GM19395 (cell line): ENCODE measurements around the gene PNRC2.
"Not testable (repeated sequence)": the region's sequence is repeated elsewhere in the genome, so short reads cannot be mapped to it uniquely, and the experiment has no call there.

ENCODE experiments used
- ATAC-seq: cut with Tn5 transposase; IDR thresholded peaks from one replicate; pipeline ENCODE4 v1.9.1; 2021; ENCODE audit warnings: mild to moderate bottlenecking, moderate library complexity; ENCODE audit not compliant: unreplicated experiment

The PNRC2 gene

DNA sequence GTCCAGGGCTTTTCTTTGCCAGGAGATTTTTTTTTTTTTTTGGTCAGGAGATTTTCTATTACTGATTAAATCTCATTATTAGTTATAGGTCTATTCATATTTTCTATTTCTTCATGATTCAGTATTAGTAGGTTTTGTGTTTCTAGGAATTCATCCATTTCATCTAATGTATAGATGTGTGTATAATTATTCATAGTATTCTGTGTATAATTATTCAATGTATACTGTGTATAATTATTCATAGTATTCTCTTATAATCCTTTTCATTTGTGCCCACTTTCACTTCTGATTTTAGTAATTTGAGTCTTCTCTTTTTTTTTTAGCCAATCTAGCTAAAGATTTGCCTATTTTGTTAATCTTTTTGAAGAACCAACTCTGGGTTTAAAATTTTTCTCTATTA lies 12.3 kb upstream of the PNRC2 start:
- no peak for ATAC-seq

DNA sequence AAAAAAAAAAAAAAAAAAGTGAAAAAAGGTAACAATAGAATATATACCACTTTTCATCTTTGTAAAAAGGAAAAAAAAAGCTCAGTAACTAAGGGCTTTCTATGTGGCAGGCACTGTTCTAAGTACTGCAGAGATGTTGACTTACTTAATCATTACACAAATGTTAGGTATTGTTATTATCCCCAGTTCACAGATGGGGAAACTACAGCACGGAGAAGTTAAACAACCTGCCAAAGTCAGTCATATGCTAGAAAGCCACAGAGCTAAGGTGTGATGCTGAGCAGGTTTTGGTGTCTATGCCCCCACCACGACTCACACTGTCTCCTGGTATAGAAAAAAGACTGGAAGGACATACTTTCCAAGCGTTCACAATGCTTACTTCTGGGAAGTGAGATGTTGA lies 6.6 kb upstream of the PNRC2 start:
- no peak for ATAC-seq

DNA sequence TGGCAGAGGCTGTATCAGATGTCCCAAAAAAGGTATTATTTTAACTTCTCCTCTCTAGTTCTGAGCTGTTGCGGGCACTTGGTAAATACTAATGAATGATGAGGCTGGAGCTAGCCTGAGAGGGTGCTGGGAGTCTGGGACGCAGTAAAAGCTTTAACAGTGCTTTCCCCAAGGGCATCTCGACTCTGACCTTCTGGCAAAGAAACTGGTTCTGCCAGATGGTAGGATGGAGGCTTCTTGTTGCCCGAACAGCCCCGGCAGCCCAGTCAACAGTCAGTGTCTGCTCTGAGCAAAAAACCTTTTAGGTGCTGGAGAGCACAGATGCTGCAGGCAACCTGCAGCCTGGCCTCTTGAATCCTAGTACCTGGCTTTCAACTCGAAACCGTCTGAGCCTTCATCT lies 2.5 kb upstream of the PNRC2 start:
- no peak for ATAC-seq

DNA sequence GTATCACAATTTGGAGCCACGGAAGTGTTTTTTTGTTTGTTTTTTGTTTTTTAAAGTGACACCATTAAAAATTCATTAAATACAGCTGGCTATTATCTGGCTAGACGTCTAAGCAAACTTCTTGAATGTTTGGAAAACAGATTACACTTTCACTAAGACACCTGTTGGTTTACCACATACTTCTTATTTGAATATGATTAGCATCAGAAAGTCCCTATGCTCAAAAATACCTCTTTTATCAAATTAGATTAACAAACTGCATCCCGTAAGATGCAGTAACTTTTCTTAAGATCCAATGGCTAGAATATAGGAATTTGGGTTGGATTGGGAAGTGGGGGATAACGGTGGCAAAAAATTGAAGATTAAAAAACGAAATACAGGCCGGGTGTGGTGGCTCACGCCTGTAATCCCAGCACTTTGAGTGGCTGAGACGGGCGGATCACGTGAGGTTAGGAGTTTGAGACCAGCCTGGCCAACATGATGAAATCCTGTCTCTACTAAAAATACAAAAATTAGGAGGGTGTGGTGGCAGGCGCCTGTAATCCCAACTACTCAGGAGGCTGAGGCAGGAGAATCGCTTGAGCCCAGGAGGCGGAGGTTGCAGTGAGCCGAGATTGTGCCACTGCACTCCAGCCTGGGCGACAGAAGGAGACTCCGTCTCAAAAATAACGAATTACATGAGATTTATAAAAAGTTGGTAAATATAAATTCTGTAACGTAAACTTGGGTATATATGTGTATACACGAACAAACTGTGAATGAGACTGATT lies 1.4 kb upstream of the PNRC2 start:
- not testable (repeated sequence) for ATAC-seq

DNA sequence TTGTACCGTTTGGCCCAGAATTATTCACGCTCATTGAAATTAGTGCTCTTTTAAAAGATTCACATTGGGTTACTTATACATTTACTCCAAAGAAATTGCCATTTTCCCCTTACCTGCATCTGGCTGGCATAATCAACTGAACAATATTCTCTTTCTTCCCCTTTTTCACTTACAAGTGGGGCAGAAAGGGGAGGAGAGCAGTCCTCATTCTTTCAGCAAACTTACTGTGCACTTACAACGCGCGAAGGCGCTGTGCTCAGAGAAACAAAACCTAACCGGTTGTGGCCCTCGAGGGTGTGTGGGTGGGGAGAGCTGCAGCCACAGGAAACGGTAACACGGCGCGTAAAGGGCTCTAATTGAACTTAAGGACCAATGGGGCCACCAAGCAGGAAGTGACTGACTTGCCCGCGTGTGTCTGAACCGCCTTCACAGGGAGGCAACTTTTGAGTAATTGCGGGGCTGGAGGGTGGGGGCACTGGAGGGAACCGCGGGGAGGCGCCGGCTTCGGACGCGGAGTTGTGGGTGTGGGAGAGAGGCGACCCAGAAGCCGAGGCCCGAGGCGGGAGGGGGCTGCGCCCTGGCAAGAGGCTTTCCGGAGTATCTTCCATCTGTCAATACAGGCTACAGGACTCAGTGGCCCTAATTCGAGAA lies 693 bp upstream of the PNRC2 start:
- ATAC-seq, result peak; percentile 65

DNA sequence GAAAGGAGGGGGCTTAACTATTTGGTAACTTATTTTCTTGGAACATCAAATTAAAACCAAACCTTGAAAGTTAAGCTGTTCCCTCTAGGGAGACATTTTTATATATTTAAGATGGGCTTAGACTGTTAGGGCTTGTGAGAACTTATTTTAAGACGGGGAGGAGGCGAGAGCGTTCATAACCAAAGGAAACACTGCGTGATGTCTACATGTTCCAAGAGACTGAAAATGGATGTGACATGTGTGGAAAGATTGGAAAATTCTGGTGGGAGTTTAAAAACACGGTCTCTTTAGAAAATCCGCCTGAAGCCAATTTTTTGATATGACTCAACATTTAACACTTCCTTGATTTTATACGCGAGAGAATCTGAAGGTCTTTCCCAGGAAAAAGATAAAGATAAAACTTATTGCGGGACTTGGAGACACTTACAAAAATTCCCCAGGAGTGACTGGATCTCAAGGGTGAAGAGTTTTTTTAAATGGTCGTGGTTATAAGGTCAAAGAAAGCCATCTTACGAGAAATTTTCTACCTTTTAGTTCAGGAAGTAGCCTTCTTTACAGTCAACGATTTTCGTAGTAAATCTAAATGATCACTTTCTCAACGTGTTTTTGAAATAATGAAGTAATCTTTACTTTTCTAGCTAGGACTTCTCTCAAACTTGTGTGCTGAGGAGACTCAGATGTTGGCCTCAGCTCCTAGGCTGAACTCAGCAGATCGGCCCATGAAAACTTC lies 828 bp downstream of the PNRC2 start:
- no peak for ATAC-seq

DNA sequence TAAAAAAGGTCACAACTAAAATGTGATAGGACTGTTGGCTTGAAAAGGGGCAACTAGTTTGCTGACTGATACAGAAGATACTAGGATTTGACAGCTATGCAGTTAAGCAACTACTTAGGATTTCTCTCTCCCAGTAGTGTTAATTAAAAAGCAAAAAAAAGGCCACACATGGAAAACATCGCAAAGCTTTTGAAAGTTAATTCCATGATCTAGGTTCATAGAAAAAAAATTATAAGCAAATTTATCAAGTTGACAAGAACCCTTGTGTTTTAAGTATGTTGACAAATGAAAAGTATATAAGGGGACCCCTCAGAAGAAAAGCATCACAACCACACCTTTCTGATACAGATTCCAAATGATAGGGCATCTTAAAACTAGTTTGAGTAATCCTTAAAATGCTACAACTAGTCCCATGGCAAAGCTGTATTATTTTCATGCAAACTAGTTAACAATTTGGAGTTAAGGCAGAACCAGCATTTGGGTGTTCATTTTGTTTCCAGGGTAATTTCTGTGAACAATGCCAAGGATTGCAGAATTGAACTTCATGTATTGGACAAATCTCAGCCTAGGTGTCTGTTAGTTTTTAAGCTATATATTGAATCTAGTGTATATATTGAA lies 4.1 kb downstream of the PNRC2 start:
- ATAC-seq, result no peak

DNA sequence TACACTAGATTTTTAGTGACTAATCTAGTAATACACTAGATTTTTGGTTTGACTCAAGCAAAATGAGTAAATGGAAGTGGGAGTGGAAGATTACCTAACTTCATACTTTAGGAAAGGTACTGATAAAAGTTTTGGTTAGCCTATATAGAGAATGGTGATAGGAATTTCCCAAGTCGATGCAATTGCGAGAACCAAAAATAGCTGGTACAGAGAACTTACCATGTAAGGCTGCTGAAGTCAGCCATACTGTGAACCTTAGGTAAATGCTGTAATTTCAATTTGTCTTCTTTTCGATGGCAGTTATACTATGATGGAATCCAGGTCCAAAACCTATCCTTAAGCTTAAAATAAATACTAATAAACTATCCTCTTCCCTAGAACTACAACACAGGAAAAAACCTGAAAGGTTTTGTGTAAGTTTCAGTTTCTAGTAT lies 4.6 kb downstream of the PNRC2 start:
- ATAC-seq, result no peak

DNA sequence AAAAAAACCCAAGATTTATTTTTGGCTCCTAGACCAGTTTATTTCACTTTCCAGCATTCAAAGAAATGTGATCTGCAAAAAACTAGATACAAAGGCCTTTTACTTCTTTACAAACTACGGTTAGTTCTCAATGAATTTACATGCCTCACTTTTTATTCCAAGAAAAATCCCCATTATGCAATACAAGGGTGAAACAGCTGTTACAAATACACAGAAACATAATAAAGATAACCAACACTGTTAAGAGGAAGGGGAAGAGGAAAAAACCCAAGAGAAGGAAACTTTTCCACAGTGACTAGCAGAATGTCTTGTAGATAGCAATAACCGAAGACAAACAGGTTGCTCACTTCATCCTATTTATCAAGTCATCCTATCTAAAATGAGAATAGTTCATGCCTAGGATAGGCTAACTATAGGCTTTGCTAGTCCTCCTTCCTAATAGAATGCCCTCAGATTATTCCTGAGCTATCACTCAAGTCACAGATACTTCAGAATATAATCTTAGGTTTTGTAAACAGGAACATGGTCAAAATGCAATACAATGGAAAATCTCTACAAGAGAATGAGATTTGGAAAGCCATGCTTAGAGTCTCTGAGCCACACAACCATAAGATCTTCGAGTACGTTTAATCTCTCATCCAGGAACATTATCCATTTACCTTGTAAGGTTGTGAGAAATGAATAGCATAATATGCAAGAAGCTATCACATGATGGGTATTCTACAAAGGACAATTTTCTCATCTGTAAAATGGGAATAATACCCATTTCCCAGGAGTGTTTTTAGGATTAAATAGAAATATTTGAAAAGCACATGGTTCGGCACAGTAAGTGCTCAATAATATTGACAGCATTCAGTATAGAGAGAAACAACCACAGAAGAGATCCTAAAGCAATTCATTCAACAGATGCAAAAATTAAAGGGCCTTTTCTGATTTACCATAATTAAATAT lies 5.4 kb downstream of the PNRC2 start:
- no peak for ATAC-seq

DNA sequence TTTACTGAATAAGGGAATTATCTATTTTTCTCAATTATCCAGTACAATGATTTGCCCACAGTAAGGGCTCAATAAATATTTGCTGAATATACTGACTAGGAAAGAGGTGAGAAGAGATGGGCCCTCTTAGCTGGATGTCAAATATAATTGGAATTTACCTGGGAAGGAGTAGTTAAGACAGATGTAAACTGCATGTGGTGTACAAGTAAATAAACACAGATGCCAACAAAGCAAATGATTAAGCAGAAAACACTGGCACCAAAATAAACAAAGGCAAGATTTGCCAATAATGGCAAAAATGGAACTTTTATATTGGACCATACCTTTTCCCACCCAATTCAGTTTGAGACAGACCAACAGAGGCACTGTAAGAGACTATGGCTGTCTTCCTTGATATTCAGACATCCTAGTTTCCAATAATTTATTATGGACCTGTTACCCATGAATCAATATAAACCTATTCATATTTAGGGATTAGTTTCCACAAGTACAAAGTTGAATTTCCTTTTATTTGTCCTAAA lies 7.4 kb downstream of the PNRC2 start:
- ATAC-seq, result no peak

DNA sequence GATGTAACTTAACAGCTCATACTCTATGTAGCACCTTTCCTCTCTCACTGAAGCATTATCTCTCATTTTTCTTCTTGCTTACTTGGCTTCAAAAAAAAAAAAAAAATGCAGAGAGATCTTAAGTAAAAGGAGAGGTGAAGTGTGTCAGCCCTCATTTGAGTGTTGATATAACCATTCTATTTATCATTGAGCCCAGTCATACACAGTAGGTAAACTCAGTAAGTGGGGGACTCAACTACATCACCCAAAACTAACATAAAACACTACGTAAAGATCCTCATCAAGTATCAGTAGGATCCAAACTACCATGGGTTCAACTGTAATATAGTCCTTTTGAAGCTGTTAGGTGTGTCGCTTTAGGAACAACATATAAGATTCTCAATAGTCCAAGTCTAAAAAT lies 8.2 kb downstream of the PNRC2 start:
- ATAC-seq, result no peak

DNA sequence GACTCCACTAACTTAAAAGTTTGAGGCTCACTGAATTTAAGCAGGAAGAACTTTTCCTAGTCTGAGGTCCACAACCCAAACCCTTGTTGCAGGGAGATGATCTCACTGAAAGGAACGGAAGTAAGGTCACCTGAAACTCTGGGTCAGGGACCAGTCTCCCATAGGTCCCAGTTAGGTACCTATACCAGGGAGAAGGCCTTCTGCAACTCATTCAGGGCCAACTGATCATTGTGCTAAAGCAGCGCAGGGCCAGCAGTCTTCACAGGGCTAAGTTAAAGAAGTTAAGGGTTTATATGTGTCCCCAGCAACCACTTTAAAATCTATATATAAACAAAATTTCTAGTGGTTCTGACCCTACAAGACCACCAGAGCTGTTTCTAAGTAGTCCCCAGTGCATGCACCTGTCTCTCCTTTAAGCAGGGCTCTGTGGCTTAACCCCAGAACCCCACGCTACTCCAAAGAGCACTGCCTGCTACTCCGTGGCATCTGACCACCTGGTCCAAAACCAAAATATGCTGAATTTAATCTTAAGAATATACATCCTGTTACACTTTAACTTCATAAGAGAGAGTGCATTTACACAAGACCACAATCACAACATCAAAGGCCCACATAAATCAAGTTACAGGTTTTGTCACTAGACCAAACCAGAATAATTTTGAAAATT lies 17.7 kb downstream of the PNRC2 start:
- ATAC-seq, result no peak

DNA sequence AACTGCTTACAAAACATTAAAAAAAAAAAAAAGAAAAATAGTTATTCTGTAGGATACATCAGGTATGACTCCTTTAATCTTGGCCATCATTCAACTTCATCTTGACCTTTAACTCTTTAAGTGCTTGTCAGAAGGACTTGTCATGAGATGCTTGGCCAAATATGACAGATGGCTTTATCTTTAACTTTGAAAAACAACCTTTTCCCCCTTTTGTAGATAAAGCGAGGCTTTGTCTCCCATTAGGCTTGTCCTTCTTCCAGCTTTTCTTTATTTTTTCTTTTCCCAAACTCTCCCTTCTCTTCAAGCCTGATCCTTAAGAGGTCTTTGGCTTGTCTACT lies 18.2 kb downstream of the PNRC2 start:
- no peak for ATAC-seq

DNA sequence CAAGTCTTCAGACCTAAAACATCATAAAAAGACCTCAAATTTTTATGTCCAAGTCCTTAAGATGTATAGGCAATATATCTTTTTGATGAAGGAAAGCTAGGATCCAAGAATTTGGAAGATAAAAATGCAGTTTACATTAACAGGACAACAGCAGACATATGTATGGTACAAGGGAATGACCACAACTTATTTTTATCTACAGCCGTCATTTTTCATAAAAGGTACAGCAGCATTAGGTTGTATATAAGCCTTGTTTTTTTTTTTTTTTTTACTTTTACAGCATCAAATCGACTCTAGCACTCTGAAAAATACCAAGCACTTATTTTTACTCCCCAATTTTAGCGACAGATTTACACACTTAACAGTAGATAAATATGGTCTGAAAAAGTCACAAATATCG lies 19.2 kb downstream of the PNRC2 start:
- ATAC-seq, result no peak

DNA sequence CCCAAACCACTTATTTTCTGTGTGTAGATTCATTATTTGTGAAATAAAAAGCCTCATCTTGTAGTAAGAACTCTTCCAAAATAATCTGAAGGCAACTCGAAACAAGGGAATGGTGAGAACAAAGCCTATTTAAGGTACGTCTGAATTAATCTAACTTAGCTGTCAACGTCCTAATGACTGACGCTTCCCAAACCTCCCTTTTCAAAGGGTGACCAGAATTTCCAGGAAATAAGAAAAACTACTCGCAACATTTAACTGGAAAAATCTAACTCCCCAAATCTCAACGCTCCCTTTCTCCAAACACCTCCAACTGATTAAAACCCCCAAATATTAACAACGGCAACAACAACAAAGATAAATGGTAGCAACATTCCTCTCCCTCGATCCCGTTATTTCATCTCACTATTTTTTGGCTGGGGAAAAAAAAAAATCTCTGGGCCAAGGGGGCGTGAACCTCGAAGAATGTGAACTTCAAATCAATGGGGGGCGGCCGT lies 19.8 kb downstream of the PNRC2 start:
- no peak for ATAC-seq

DNA sequence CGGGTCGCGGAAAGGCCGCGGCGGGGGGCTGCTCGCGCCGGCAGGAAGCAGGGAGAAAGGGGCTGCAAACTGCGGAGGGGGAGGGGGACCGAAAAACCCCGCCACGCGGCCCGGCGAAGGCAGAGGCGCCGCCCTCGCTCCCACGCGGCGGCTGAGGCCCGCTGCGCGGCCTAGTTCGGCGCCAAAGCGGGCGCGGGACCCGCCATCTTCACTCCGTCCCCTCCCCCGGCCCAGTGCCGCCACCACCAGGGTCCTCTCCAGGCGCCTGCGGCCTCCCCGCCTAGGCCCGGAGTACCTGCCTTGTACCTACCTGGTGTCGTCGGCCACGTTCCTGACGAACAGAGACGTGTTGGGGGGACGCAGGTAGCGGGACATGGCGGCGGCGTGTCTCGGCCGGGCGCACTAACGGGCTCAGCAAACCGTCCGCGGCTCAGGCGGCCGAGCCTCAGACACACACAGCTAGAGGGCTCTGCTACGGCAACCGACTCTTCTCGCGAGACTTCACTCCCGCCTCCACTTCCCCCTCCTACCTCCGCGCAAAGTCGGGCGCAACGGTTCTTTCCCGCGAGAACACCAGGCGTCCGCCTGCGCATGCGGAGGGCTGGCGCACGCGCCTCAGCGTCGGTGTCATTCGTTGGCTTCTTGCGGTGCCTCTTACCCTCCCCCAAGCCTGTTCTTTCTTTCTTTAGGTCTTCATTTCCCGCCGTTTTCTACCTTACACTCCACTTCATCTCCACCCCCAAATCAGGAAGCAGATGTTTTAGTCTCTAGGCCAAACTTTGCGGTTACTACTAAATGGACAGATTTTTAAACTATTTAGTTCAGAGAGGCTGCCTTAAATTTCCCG lies 20.5 kb downstream of the PNRC2 start, which contains the start of gene SRSF10:
SRSF10 (minus strand) TSS at position 447 of the 847 bp plus-strand sequence; CDS start at position 375, 72 bp downstream.
- ATAC-seq, result peak; percentile 79

DNA sequence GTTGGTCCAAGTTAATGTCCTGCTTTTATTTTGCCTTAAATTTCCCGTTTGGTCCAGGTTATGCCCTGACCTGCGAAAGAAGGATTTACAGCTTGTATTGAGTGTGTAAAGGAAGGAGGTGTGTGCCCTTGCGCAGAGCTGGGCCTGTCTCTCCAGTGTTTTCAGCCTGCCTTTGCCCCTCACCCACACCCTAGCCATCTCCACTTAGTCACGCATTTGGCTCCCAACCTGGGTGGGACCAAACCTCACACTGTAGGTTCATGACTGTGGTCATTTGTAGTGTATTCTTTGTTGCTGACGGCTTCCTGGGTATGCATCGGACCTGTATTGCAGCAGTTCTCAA lies 21.1 kb downstream of the PNRC2 start:
- peak; percentile 52 for ATAC-seq

DNA sequence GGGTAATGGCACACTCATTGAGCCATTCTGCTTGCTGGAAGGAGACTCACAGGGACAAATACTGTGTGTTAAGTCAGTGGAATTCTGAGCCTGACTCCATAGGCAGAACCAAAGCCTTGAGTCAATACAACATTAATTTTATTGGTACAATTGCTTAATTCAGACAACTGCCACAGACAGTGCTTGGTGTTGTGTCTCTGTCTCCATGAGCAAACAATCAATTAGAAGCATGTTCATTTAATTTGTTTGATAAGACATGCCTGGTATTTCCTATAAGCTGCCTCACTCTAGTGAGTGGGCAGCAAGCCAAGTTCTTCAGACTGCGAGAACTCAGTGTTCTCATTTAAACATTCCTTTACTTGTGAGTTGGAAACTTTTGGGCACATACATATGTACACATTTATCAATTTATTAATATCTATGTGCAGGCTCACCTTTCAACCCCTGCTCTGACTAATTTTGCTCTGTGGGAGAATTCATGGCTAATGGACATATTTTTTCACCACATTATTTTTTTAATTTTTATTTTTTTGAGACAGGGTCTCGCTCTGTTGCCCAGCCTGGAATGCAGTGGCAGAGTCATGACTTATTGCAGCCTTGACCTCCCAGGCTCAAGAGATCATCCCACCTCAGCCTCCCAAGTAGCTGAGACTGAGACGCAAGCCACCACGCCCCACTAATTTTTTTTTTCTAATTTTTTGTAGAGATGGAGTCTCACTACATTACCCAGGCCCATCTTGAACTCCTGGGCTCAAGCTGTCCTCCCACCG lies 25.0 kb downstream of the PNRC2 start:
- ATAC-seq, result no peak
